ENCODE measurements around the gene TRAPPC3L.

TRAPPC3L gene

GRCh38 chr6:116461932-116462885, 83.3 kb downstream of the TRAPPC3L start:
- DNase-seq, result peak in 2 of 4 experiments; percentile 16 to 54

GRCh38 chr6:116461331-116461931, 84.1 kb downstream of the TRAPPC3L start, which contains the start of gene CALHM6:
CALHM6 (plus strand) TSS chr6:116461375; CDS start chr6:116461930, 555 bp downstream.
- DNase-seq, result no peak

DNA sequence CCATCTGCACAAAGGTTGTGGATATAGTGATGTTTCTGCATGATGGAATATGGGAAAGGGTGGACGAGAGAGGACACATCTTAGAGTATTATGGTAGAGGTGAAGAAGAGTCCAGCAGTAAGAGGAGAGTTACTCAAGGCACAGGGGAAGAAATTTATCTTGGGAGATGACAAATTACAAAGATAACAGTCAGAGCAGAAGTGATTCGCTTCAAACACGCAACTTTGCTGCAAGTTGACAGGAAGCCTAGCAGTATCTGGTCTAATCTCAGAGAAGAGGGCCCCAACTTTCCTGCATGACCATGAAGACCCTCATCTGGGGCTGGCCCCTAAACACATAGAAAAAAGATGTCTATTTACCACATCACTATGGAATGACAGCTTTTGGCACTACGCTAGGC, 85.6 kb downstream of the TRAPPC3L start:
- no peak for DNase-seq

DNA sequence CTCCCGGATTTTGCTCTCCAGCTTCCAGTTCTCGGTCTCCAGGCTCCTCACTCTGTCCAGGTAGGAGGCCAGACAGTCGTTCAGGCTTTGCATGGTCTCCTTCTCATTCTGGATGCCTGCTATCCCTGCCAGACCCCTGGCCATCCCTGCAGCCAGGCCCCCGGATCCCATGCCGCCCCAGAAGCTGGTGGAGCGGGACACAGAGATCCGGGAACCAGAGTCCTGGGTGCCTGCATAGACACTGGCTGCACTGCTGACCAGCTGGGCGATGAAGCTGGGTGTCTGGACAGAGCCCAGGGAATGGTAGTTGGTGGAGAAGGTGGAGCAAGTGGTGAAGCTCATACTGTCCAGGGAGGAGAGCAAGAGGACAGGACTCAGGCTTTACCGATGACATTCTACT, 87.2 kb downstream of the TRAPPC3L start:
- no peak for DNase-seq

- DNase-seq, result no peak
Observed at GRCh38 chr6:116456927-116457326, 88.6 kb downstream of the TRAPPC3L start.

DNA sequence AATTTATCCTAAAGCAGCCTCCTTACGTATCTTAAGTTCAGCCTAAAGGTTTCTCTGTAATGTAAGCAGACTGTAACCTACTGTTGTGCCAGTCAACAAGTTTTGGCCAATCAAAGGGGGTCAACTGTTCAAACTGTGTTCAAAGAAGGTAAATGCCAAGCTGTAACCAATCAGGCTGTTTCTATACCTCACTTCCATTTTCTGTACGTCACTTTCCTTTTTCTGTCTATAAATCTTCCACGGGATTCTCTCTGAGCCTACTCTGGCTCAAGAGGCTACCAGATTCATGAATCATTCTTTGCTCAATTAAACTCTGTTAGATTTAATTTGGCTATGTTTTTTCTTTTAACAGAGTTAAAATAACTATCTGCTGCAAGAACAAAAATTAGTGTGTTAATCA, 89.4 kb downstream of the TRAPPC3L start:
- DNase-seq, result no peak

GRCh38 chr6:116452531-116452930, 93.0 kb downstream of the TRAPPC3L start:
- no peak for DNase-seq

GRCh38 chr6:116451916-116452315, 93.6 kb downstream of the TRAPPC3L start:
- no peak for DNase-seq

GRCh38 chr6:116450769-116451740, 94.4 kb downstream of the TRAPPC3L start:
- no peak for DNase-seq

- DNase-seq, result no peak
Observed at GRCh38 chr6:116450185-116450710, 95.2 kb downstream of the TRAPPC3L start.

DNA sequence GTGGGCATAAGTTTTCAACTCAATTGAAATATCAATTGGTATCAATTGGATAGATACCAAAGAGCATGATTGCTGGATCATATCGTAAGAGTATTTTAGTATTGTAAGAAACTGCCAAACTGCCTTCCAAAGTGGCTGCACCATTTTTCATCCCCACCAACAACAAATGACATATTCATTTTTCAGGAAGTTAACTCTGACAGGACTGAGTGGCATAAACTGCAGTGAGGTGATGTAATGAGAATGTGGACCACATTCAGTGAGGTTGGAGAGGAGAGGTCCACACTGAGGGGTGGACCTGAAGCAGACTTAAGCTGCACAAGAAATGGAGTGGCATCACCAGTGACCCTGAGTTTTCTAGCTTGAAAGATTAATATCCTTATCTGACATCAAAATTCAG, 95.9 kb downstream of the TRAPPC3L start:
- no peak for DNase-seq

DNA sequence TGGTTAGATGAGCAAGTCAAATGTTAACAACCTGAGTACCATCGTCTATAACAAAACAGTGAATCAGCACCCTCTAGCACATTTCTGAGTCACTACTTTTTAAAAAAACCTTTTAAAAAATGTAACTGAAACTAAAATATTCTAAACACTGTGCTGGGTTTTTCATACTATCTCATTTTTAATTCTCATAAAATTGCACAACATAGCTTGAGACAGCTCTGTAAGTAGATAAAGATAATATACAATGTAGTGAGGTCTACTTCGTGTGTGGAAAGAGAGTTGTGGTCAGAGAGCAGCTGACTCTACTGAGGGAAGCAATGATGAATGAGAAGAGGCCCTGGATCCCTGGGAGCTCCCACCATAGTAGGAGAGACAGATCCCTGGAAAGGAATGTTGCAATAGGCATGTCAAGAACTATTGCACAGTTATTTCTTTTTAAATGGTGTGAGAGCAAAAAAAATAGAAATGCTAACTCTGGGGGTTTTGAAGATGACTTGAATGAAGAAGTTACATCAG, 97.9 kb downstream of the TRAPPC3L start:
- DNase-seq, result no peak

DNA sequence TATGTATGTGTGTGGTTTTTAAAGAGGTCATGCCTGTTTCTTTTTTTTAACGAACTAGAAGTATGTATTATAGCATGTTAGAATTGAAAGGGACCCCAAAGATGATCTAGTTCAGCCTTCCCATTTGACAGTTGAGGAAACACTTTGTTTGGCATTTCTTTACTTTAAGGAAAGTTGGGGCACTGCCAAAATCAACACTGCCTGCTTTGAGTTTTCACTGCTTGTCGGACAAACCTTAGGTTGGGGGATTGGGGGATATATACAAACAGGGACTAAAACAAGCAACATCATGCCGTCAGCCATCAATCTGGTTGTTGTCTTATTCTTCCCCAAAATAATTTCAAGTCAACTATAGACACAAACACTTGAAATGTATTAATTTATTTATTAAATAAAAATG, 98.4 kb downstream of the TRAPPC3L start:
- no peak for DNase-seq

- no peak for DNase-seq
Observed at GRCh38 chr6:116446399-116446798, 99.1 kb downstream of the TRAPPC3L start.

GRCh38 chr6:116445102-116445501, 100.4 kb downstream of the TRAPPC3L start:
- no peak for DNase-seq
